Measurements from ENCODE around the gene SLIT3. TPM values are rescaled to one million over a fixed set of nuclear protein-coding genes. Genes with fewer than 3 reads are reported as not detected.

Gene SLIT3
- total RNA-seq, 1 experiment from 2014 or later: 0.92 TPM

DNA sequence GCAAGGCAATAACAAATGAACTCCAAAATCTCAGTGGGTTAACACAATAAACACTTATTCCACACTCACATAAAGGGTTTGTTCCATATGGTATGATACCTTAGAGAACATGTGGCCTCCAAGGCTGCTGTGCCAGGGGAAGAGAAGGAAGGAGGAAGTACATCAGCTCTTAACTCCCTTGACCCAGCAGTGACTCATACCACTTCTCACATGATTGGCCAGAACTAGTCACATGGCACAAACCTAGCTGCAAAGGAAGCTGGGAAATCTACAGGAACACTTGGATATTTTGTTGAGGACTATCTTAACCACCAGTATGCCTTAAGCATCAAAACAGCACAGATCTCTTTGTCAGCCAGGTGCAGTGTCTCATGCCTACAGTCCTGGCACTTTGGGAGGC is 99.3 kb downstream of the SLIT3 start:
- Histone ChIP-seq H3K18ac (ENCODE audit: insufficient read length, low read depth, low read length) (no peak overlapping the region), H2BK12ac (ENCODE audit: insufficient read length, low read depth, low read length) (no peak overlapping the region), H2BK120ac (ENCODE audit: low read depth, low read length, poor library complexity, severe bottlenecking) (no peak overlapping the region), H3K4ac (ENCODE audit: low read depth, low read length) (no peak overlapping the region), H2AK5ac (ENCODE audit: insufficient read length, low read length) (no peak overlapping the region), H4K91ac (ENCODE audit: insufficient read length, low read depth, low read length) (no peak overlapping the region), H3K79me2 (ENCODE audit: insufficient read depth, low read length) (no peaks in the 10 kb centered on the region), H4K8ac (replicated peaks; ENCODE audit: insufficient read length, low read depth, low read length) (no peak overlapping the region), H3K56ac (ENCODE audit: insufficient read length, low read depth, low read length) (no peak overlapping the region), H3K4me1 (ENCODE audit: insufficient read depth, low read length) (no peaks in the 10 kb centered on the region), H3K9ac (ENCODE audit: extremely low read depth, insufficient read length, low read length) (no peak overlapping the region), H4K5ac (ENCODE audit: insufficient read length, low read depth, low read length) (no peak overlapping the region), H3K23ac (ENCODE audit: insufficient read length, low read depth, low read length) (no peak overlapping the region), H2BK5ac (ENCODE audit: insufficient read length, low read length) (no peak overlapping the region), H2BK15ac (ENCODE audit: low read depth, low read length) (no peak overlapping the region), H2AFZ (ENCODE audit: low read length) (no peak overlapping the region), H4K20me1 (ENCODE audit: control insufficient read depth, insufficient read depth, insufficient read length) (no peaks in the 10 kb centered on the region), H3K79me1 (ENCODE audit: insufficient read depth, low read depth, low read length, poor library complexity, severe bottlenecking) (no peaks in the 10 kb centered on the region), H3K27ac (ENCODE audit: insufficient read length, low read depth, low read length) (no peak overlapping the region), H3K14ac (ENCODE audit: insufficient read depth, low read length) (no peak overlapping the region), H3K4me2 (ENCODE audit: insufficient read depth, insufficient read length, low read length) (no peak overlapping the region), H3T11ph (ENCODE audit: low read length) (no peak overlapping the region), H3K27me3 (ENCODE audit: insufficient read depth, low read length) (no peaks in the 10 kb centered on the region), H2BK20ac (ENCODE audit: low read depth, low read length, poor library complexity, severe bottlenecking) (no peak overlapping the region), H3K9me3 (ENCODE audit: control insufficient read depth, low read depth, low read length) (no peaks in the 10 kb centered on the region), H3K23me2 (ENCODE audit: insufficient read length, low read depth, low read length, poor library complexity, severe bottlenecking) (no peaks in the 10 kb centered on the region)
- TF ChIP-seq, protein P1, sequence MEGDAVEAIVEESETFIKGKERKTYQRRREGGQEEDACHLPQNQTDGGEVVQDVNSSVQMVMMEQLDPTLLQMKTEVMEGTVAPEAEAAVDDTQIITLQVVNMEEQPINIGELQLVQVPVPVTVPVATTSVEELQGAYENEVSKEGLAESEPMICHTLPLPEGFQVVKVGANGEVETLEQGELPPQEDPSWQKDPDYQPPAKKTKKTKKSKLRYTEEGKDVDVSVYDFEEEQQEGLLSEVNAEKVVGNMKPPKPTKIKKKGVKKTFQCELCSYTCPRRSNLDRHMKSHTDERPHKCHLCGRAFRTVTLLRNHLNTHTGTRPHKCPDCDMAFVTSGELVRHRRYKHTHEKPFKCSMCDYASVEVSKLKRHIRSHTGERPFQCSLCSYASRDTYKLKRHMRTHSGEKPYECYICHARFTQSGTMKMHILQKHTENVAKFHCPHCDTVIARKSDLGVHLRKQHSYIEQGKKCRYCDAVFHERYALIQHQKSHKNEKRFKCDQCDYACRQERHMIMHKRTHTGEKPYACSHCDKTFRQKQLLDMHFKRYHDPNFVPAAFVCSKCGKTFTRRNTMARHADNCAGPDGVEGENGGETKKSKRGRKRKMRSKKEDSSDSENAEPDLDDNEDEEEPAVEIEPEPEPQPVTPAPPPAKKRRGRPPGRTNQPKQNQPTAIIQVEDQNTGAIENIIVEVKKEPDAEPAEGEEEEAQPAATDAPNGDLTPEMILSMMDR (conservative IDR thresholded peaks at IDR 0.05): no peak
- Mint-ChIP-seq H3K27me3 (ENCODE audit: low read depth) (peaks cover 23% of the 10 kb centered on the region), H3K9me3 (peaks cover 0 to 2% of the 10 kb centered on the region in 2 experiments; a peak in 3 of 5 replicates), H3K27ac (no peak overlapping the region), H3K4me3 (no peak overlapping the region), H3K36me3 (ENCODE audit: insufficient read depth in 1 of 3, low read depth in 3 of 3) (no peaks in the 10 kb centered on the region), H3K4me1 (peaks cover 0 to 6% of the 10 kb centered on the region in 2 experiments; a peak in 3 of 4 replicates)
- DNase-seq: no peak
